NCI-H82 treated with DMSO at 0.1 percent for 48 hours (cell line): ENCODE results near the gene EPHA3.

Experiments used
- DNase-seq: peaks from one replicate; lab custom pipeline; 2025; ENCODE audit not compliant: unreplicated experiment; lab: John Stamatoyannopoulos, UW

The EPHA3 gene

GRCh38 chr3:89527736-89528305, 420.4 kb downstream of the EPHA3 start:
- no peak for DNase-seq
